Islet precursor cell (in vitro differentiated cells): ENCODE data around the gene S100PBP.

Experiments
- DNase-seq: peaks from one replicate; pipeline ENCODE4 v3.0.0-alpha.2; 2018

S100PBP gene

DNA sequence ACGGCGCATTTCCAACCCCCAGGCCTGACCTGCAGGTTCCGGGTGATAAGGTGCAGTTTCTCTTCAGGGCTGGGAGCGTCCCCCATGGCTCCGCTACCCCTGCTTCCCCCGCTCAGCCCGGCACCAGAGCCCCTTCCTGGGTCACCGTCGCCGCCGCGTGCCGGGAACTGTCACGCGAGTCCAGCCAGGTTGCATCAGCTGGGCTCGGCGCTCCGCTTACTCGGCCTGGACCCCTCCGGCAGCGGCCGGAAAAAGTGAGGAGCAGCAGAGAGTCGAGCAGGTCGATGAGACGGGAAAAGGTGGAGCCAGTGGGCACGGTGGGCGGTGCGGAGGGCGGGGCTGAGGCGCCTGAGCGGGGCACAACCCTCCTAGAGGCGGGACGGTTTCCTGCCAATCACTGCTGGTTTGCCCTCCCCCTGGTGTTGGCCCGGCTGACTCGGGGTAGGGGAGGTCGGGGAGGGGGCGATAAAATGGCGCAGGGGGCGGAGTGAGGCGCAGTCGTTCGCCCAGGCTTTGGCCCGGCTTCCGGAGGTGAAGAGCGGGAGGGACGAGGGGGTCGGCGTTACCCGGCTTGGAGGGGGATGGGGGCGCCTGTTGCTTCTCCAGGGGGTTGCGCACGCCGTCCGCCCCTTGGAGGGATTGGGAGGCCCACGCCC, at the start of gene S100PBP, which contains the start of gene YARS1:
S100PBP (plus strand) TSS at position 495 of the 656 bp plus-strand sequence. CDS start 8,447 bp downstream, outside the sequence.
YARS1 (minus strand) TSS at position 200 of the 656 bp plus-strand sequence; CDS start at position 86, 114 bp downstream.
- peak; percentile 100 for DNase-seq

- DNase-seq: no peak
Measured at GRCh38 chr1:32768110-32768850, 49.2 kb upstream of the S100PBP start.

GRCh38 chr1:32769524-32770220, 47.8 kb upstream of the S100PBP start:
- DNase-seq: peak; percentile 93

- no peak for DNase-seq
Measured at GRCh38 chr1:32770221-32770731, 47.2 kb upstream of the S100PBP start.

GRCh38 chr1:32770741-32771548, 46.5 kb upstream of the S100PBP start:
- DNase-seq: no peak

GRCh38 chr1:32771561-32772280, 45.7 kb upstream of the S100PBP start:
- DNase-seq: no peak

GRCh38 chr1:32772281-32773017, 45.0 kb upstream of the S100PBP start:
- DNase-seq: no peak

DNA sequence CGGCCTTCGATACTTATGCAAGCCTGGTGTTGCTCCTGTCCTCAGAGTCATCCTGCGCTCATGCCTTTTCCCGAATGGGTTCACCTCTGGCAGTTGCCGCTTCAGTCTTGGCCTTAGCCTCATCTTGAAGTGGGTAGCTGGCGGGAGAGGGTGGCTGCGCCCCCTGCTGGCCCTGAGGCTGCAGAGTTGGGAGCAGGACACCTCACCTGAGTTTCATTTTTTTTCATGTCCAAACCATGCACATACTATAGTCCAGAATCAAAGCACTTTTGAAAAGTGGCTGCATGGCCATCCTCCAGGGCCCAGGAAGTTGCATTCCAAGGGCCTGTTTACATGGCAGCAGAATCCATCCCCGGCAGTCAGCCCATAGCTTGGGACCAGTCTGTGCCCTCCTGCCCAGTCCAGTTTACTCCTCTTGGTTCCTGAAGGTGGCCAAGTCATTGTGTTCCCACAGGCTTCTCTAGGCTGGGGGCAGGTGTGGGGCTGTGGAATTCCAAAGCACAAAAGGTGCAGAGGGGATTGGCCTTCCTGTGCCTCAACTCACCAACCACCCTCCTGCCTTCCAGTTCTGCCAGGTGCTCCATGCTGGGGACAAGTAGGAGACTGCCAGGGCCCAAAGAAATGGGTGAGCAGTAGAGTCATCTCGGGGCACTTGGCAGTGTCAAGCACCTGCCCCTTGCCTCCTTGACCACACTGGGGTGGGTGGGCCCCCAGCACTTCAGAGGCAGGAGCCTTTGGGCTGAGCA, 44.3 kb upstream of the S100PBP start:
- DNase-seq: peak; percentile 92

DNA sequence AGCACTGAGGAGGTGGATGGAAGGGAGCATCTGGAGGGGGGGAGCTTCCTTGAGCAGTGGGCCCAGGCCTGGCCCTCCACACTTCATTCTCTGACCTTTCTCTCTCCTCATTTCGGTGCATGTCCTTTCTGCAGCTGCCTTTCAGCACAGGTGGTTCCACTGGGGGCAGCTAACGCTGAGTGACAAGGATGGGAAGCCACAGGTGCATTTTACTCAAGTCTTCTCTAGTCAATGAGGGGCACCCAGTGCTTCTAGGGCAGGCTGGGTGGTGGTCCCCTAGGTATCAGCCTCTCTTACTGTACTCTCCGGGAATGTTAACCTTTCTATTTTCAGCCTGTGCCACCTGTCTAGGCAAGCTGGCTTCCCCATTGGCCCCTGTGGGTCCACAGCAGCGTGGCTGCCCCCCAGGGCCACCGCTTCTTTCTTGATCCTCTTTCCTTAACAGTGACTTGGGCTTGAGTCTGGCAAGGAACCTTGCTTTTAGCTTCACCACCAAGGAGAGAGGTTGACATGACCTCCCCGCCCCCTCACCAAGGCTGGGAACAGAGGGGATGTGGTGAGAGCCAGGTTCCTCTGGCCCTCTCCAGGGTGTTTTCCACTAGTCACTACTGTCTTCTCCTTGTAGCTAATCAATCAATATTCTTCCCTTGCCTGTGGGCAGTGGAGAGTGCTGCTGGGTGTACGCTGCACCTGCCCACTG, 43.5 kb upstream of the S100PBP start:
- no peak for DNase-seq

GRCh38 chr1:32774464-32774808, 43.0 kb upstream of the S100PBP start:
- DNase-seq: no peak

DNA sequence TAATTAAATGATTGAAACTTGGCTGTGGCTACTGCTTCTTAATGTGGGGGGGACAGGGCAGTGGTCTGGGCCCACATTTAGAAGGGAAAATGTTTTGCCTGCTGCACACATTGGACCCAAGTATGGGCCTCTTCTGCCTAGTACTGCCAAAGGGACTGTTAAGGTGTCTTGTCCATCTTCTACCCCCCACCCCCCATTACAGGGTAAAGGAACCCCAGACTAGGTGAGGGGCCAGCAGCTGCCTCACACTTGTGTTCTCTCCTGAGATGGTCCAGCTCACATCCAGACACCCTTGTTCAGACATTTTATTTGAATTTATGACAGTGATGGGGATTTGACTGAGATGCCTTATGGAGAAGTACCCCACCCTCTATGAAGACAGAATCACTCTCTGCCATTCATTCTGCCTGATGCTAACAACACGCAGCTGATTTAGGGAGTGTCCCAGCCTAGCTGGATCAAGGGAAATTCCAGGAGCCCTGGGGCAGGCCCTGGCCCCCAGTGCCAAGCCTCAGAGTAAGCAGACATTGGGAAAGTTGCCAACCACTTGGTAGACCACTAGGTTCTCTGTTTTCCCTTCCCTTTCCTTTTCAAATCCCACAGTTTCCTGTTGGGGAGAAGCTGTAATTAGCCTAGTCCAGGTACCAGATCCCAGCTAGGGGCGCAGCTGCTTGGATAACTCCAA, 42.4 kb upstream of the S100PBP start:
- DNase-seq: no peak

GRCh38 chr1:32775640-32776337, 41.7 kb upstream of the S100PBP start:
- no peak for DNase-seq

DNA sequence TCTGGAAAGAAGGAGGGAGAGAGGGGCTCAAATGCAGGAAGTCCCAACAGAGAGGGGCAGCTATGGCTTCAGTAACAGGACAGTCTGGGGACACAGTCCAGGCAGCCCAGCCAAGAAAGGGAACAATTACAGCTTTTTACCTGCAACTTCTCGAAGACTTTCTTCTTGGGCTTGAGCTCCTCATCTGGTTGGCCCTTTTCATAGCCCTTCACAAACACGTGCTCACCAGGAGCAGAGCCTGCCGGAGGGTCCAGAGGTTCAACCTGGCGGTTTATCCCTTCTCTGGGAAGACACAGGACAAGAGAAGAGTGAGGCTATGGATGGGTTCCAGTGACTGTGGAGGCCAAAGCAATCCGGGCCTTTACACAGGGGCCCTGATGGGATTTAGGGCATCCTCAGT, 38.2 kb upstream of the S100PBP start:
- DNase-seq: no peak

DNA sequence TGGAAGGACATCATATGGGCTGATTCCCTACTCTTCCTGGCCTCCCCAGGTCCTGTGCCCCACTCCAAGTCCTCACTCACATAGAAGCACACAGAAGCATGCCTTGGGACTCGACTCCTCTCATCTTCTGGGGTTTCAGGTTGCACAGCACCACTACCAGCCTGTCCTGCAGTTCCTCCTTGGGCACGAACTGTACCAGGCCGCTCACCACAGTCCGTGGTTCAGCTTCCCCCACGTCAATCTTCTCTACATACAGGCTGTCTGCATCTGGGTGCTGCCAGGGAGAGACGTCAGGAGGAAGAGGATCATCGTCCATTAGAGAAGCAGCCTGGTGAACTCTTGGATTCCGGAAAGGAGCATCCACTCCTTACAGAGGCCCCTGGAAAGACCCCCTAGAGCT, 37.4 kb upstream of the S100PBP start:
- DNase-seq: no peak

- DNase-seq: no peak
Measured at GRCh38 chr1:32780628-32781234, 36.7 kb upstream of the S100PBP start.

GRCh38 chr1:32782086-32782485, 35.4 kb upstream of the S100PBP start:
- DNase-seq: no peak

GRCh38 chr1:32783851-32784250, 33.6 kb upstream of the S100PBP start:
- DNase-seq: no peak

DNA sequence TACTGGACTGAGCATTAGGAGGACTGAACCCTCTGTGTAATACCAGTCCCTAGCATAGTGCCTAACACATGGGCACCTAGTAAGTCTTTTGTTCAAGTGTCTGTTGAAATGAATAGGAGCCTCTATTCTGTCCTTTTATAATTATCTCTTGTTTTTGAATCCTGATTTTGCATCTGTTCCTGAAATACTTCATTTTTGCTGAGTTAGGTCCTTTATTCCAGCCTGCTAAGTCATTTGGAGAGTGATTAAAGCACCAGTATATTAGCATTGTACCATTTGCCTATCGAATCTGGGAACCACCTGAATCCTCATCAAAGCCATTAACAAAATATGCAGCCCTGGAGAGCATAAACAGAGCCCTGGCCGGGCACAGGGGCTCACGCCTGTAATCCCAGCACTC, 32.6 kb upstream of the S100PBP start:
- no peak for DNase-seq
